Endothelial cell of umbilical vein (primary cell): ENCODE data around the gene ANG.

Source experiments
- CTCF ChIP-seq, 2 donors: IDR thresholded peaks; 1 replicate in 1 of 2; 2 replicates in 1 of 2; pipeline ENCODE4 v1.5.1; 2011; ENCODE audit warnings: low read length in 2 of 2, mild to moderate bottlenecking in 2 of 2, moderate library complexity in 2 of 2, control low read depth in 1 of 2, inconsistent platforms in 1 of 2, low read depth in 1 of 2; ENCODE audit not compliant: insufficient read depth in 1 of 2; ENCODE audit errors: extremely low read depth in 1 of 2
- EZH2 ChIP-seq: IDR thresholded peaks from 2 replicates; pipeline ENCODE4 v1.6.1; 2012; ENCODE audit warnings: borderline replicate concordance, low read depth, mild to moderate bottlenecking, moderate library complexity, low read length, inconsistent platforms; ENCODE audit not compliant: severe bottlenecking
- FOS ChIP-seq: IDR thresholded peaks from 2 replicates; pipeline ENCODE4 v1.6.1; 2011; ENCODE audit warnings: mild to moderate bottlenecking, low read length, moderate library complexity, borderline replicate concordance; ENCODE audit not compliant: insufficient read depth
- GATA2 ChIP-seq: IDR thresholded peaks from 2 replicates; pipeline ENCODE4 v1.7.0; 2011; ENCODE audit warnings: low read depth, mild to moderate bottlenecking, moderate library complexity, mixed read lengths, low read length; ENCODE audit not compliant: insufficient read length, insufficient read depth
- JUN ChIP-seq: IDR thresholded peaks from 2 replicates; pipeline ENCODE4 v1.6.1; 2011; ENCODE audit warnings: borderline replicate concordance, low read depth; ENCODE audit not compliant: insufficient read length, insufficient read depth
- MAX ChIP-seq: IDR thresholded peaks from 2 replicates; pipeline ENCODE4 v1.6.1; 2011; ENCODE audit not compliant: insufficient read depth, insufficient read length
- MYC ChIP-seq: IDR thresholded peaks from one replicate; pipeline ENCODE4 v1.6.1; 2011; ENCODE audit warnings: mild to moderate bottlenecking, low read depth, low read length
- POLR2A ChIP-seq: IDR thresholded peaks from 2 replicates; pipeline ENCODE4 v1.6.1; 2012; ENCODE audit warnings: low read depth, mild to moderate bottlenecking, control low read depth, low read length
- POLR2AphosphoS5 ChIP-seq: IDR thresholded peaks from 2 replicates; pipeline ENCODE4 v1.6.1; 2012; ENCODE audit warnings: low read depth, mild to moderate bottlenecking, control low read depth, low read length, moderate library complexity; ENCODE audit not compliant: insufficient read depth

GRCh38 chr14:20711261-20711660, 22.7 kb downstream of the ANG start:
- no peak for TF ChIP-seq CTCF (IDR thresholded peaks at IDR 0.05; ENCODE audit: extremely low read depth in 1 of 2, insufficient read depth in 1 of 2, low read depth in 1 of 2, low read length in 2 of 2)
- TF ChIP-seq MAX = no peak
- no peak for TF ChIP-seq EZH2
- no peak for TF ChIP-seq POLR2AphosphoS5
- no peak for TF ChIP-seq POLR2A
- TF ChIP-seq JUN = no peak
- no peak for TF ChIP-seq GATA2
- no peak for TF ChIP-seq MYC
- no peak for TF ChIP-seq FOS
